NB4 (cell line): Measurements from ENCODE around the gene MXI1.

Experiments
- DNase-seq: peaks from one replicate; pipeline ENCODE4 v3.0.0; 2010; ENCODE audit warnings: low read depth
- H3K4me3 ChIP-seq: one replicate; pipeline ENCODE4 v1.5.1; 2011; ENCODE audit warnings: mild to moderate bottlenecking, low read depth, low read length, moderate library complexity
- CTCF ChIP-seq: IDR thresholded peaks from one replicate; pipeline ENCODE4 v1.5.1; 2012; ENCODE audit warnings: low read depth, low read length
- MAX ChIP-seq: IDR thresholded peaks from 2 replicates; pipeline ENCODE4 v1.6.1; 2011; ENCODE audit warnings: low read depth, low read length
- MYC ChIP-seq: IDR thresholded peaks from 2 replicates; pipeline ENCODE4 v1.6.1; 2011; ENCODE audit warnings: low read depth, low read length
- POLR2A ChIP-seq: IDR thresholded peaks from 2 replicates; pipeline ENCODE4 v1.6.1; 2011; ENCODE audit warnings: mild to moderate bottlenecking; ENCODE audit not compliant: insufficient read length; ENCODE audit errors: extremely low read depth

MXI1 gene

DNA sequence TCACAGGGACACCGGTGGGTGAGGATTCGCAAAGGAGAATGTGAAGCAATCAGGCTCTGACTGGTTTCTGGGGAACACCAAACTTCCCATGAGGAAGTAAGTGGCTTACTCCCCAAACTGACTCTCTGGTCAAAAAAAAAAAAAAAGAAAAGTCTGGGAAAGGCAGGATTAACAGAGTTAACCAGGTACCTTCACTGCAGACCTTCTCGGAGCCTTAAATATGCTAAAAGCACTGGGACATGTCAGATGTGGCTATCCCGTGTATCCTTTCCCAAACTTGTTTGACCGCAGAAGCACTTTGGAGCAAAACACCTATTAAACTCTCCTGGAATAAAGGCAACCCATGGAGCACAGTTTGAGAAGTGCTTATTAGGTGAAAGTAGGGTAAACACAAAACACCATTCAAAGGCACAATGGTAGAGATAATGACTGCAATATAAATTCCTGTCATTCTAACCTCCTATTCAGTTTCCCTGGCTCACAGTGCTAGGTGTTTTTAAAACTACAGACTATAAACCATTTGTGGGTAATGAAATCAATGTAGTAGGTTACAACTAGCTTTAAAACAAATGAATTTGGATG lies 44.1 kb upstream of the MXI1 start:
- H3K4me3 ChIP-seq, result no peak overlapping the region
- no peak for DNase-seq
- TF ChIP-seq MAX (no peak), POLR2A (no peak), MYC (no peak)

GRCh38 chr10:110163841-110164240 lies 43.6 kb upstream of the MXI1 start:
- DNase-seq, result no peak
- no peak overlapping the region for H3K4me3 ChIP-seq
- no peak for TF ChIP-seq CTCF
- no peak for TF ChIP-seq MAX
- TF ChIP-seq MYC, result no peak
- TF ChIP-seq POLR2A, result no peak

GRCh38 chr10:110165239-110165638 lies 42.2 kb upstream of the MXI1 start:
- no peak for DNase-seq
- TF ChIP-seq CTCF, result no peak
- no peak for TF ChIP-seq MAX
- no peak for TF ChIP-seq POLR2A
- TF ChIP-seq MYC, result no peak
- H3K4me3 ChIP-seq, result no peak overlapping the region

DNA sequence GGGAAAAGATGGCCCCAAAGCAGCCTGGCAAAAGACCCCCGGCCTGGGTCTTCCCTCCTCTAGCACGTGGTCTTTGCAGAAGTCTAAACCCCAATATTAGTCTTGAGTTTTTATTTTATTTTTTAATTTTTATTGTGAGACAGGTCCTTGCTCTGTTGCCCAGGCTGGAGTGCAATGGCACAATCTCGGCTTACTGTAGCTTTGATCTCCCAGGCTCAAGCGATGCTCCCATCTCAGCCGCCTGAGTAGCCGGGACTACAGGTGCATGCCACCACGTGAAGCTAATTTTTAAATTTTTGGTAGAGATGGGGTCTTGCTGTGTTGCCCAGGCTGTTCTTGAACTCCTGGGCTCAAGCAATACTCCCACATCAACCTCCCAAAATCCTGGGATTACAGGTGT lies 40.3 kb upstream of the MXI1 start:
- TF ChIP-seq POLR2A, result no peak
- no peak for TF ChIP-seq MAX
- H3K4me3 ChIP-seq, result no peak overlapping the region
- DNase-seq, result no peak

- H3K4me3 ChIP-seq, result no peak overlapping the region
- peak; percentile 27 for DNase-seq
- TF ChIP-seq POLR2A, result no peak
- TF ChIP-seq MAX, result no peak
- TF ChIP-seq CTCF, result no peak
- no peak for TF ChIP-seq MYC
These were observed 38.6 kb upstream of the MXI1 start for GRCh38 chr10:110168601-110169481.

DNA sequence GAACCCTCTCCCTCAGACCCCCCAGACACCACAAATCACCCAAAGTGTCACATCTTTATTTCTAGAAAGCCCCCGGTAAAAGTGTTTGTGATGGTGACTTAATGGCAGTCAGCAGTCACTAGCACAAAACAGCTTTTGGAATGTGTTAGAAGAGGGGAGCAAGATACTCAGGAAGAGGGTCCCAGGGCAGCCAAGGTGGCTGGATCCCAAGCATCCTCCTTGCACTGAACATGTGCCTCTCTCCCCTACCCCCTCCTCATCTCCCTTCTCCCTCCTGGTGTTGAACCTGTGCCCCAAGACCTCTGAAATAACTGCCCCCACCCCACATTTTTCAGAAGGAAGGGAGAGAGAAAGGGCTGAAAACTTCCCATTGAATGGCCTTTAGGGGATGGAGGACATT lies 37.8 kb upstream of the MXI1 start:
- no peak for TF ChIP-seq CTCF
- no peak for TF ChIP-seq MAX
- TF ChIP-seq MYC, result no peak
- TF ChIP-seq POLR2A, result no peak
- no peak for DNase-seq
- no peak overlapping the region for H3K4me3 ChIP-seq
